Suprapubic skin (tissue), 4 donors: ENCODE results near the gene MRRF. TPM values are rescaled to one million over a fixed set of nuclear protein-coding genes. Genes with fewer than 3 reads are reported as not detected.
"Not testable (repeated sequence)": the region's sequence is repeated elsewhere in the genome, so short reads cannot be mapped to it uniquely, and the experiment has no call there.

Source experiments
- DNase-seq, 2 donors: peaks; one replicate each; pipeline ENCODE4 v3.0.0-alpha.2; 2019; ENCODE audit warnings: low spot score in 2 of 2
- H3K27ac ChIP-seq: fragments of 200-600 bp; sonication (generic); one replicate; pipeline ENCODE4 v1.5.1; 2019
- H3K27me3 ChIP-seq: fragments of 200-600 bp; sonication (generic); one replicate; pipeline ENCODE4 v1.5.1; 2019
- H3K36me3 ChIP-seq: fragments of 200-600 bp; sonication (generic); one replicate; pipeline ENCODE4 v1.5.1; 2019
- H3K4me1 ChIP-seq: fragments of 200-600 bp; sonication (generic); one replicate; pipeline ENCODE4 v1.5.1; 2019
- H3K4me3 ChIP-seq: fragments of 200-600 bp; sonication (generic); one replicate; pipeline ENCODE4 v1.5.1; 2019; ENCODE audit warnings: mild to moderate bottlenecking
- H3K9me3 ChIP-seq: fragments of 200-600 bp; sonication (generic); one replicate; pipeline ENCODE4 v1.5.1; 2019
- EP300 ChIP-seq: sonication (generic); formaldehyde crosslinking; IDR thresholded peaks from one replicate; pipeline ENCODE4 v1.6.1; 2017; ENCODE audit warnings: antibody characterized with exemption
- POLR2A ChIP-seq, 2 donors: fragments of 450-650 bp; IDR thresholded peaks; one replicate each; pipeline ENCODE4 v1.6.1; 2017; ENCODE audit warnings: antibody characterized with exemption in 2 of 2, mild to moderate bottlenecking in 2 of 2, moderate library complexity in 2 of 2
- POLR2AphosphoS5 ChIP-seq, 3 donors: sonication (generic); formaldehyde crosslinking; IDR thresholded peaks; one replicate each; pipeline ENCODE4 v1.6.1; 2017; ENCODE audit warnings: antibody characterized with exemption in 3 of 3
- WGBS: methylation state at CpG from one replicate; pipeline ENCODE4 v1.1.5; 2018; 5-methylcytosine and 5-hydroxymethylcytosine counted together
- total RNA-seq, 4 donors: library from RNA; depleted of rRNA; stranded (reverse); fragments of >200 nt; gene quantifications; one replicate each; pipeline ENCODE4 v1.1.0, GENCODE V29; 2016
- TF ChIP-seq, protein P1 (sequence below), 2 donors: fragments of 200-600 bp in 1 of 2; fragments of 450-650 bp in 1 of 2; sonication (generic) in 1 of 2; IDR thresholded peaks; one replicate each; pipeline ENCODE4 v1.5.1; 2016 to 2019; ENCODE audit warnings: antibody characterized with exemption in 2 of 2, mild to moderate bottlenecking in 1 of 2, moderate library complexity in 1 of 2

The MRRF gene
- total RNA-seq, 4 donors from 2014 or later = 41.3 to 75.2 (median 44.2) TPM

GRCh38 chr9:122322553-122322952 lies 57.9 kb downstream of the MRRF start:
- no peak for TF ChIP-seq POLR2A (IDR thresholded peaks at IDR 0.05)
- WGBS = 79% methylated on average over 2 of the region's 2 CpGs

GRCh38 chr9:122324665-122325064 lies 60.0 kb downstream of the MRRF start:
- not testable (repeated sequence) for H3K9me3 ChIP-seq, DNase-seq, H3K27me3 ChIP-seq, H3K4me1 ChIP-seq, H3K4me3 ChIP-seq, H3K27ac ChIP-seq
- 80% methylated on average over 1 of the region's 1 CpG for WGBS
- peaks cover 54% of the 10 kb centered on the region for H3K36me3 ChIP-seq

More at GRCh38 chr9:122322553-122322952, 57.9 kb downstream of the MRRF start:
- Histone ChIP-seq H3K27ac (no peak overlapping the region), H3K36me3 (peaks cover 49% of the 10 kb centered on the region), H3K27me3 (no peaks in the 10 kb centered on the region), H3K9me3 (no peaks in the 10 kb centered on the region), H3K4me3 (no peak overlapping the region), H3K4me1 (no peaks in the 10 kb centered on the region)
- no peak for DNase-seq

DNA sequence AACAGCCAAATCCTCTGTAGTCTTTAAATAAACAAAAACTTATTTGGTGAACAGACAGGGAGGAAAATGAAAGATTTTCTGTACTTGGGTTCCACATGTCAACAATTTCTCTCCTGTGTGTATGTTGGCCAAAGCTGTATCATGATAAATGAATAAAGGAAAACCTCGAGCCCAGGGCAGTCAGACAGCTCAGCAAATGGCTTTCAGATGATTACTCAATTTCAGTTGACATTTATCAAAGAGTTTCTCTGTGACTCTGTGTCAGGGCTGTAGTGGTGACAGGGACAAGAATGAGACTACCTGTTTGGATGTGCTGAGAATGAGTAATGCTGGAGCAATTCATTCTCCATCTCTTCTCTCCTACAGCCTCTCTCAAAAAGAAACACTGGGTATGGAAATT lies 60.4 kb downstream of the MRRF start:
- no peaks in the 10 kb centered on the region for H3K9me3 ChIP-seq
- DNase-seq = no peak
- H3K4me3 ChIP-seq = no peak overlapping the region
- H3K4me1 ChIP-seq = no peaks in the 10 kb centered on the region
- H3K36me3 ChIP-seq = peaks cover 56% of the 10 kb centered on the region
- no peak overlapping the region for H3K27ac ChIP-seq
- TF ChIP-seq EP300 (no peak), POLR2AphosphoS5 (IDR thresholded peaks at IDR 0.05) (no peak), POLR2A (IDR thresholded peaks at IDR 0.05) (no peak)
- TF ChIP-seq, protein P1, sequence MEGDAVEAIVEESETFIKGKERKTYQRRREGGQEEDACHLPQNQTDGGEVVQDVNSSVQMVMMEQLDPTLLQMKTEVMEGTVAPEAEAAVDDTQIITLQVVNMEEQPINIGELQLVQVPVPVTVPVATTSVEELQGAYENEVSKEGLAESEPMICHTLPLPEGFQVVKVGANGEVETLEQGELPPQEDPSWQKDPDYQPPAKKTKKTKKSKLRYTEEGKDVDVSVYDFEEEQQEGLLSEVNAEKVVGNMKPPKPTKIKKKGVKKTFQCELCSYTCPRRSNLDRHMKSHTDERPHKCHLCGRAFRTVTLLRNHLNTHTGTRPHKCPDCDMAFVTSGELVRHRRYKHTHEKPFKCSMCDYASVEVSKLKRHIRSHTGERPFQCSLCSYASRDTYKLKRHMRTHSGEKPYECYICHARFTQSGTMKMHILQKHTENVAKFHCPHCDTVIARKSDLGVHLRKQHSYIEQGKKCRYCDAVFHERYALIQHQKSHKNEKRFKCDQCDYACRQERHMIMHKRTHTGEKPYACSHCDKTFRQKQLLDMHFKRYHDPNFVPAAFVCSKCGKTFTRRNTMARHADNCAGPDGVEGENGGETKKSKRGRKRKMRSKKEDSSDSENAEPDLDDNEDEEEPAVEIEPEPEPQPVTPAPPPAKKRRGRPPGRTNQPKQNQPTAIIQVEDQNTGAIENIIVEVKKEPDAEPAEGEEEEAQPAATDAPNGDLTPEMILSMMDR (IDR thresholded peaks at IDR 0.05) = no peak
- no peaks in the 10 kb centered on the region for H3K27me3 ChIP-seq
- WGBS = 35% methylated on average over 1 of the region's 1 CpG

DNA sequence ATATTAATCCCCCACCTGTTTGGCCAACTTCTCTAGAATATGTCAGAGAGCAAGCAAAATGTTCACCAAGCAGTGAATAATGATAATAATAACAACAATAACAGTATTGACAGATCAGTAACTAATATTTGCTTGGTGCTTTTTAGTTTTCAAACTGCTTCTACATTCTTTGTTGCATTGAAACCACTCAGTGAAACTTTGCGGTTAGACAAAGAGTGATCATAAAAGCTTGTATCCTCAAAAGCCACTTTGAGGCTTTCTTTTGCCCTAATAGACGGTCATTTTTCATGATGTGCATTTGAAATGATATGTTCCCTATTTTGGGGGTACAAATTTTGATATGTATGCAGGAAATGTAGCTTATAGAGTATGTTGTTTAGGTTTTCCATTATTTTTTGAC lies 62.5 kb downstream of the MRRF start:
- Histone ChIP-seq H3K36me3 (peaks cover 46% of the 10 kb centered on the region), H3K4me1 (no peaks in the 10 kb centered on the region), H3K27ac (no peak overlapping the region), H3K27me3 (no peaks in the 10 kb centered on the region), H3K9me3 (no peaks in the 10 kb centered on the region), H3K4me3 (no peak overlapping the region)
- no peak for TF ChIP-seq POLR2AphosphoS5 (IDR thresholded peaks at IDR 0.05)
- no peak for TF ChIP-seq EP300
- DNase-seq = no peak
- 94% methylated on average over 2 of the region's 2 CpGs for WGBS

GRCh38 chr9:122329597-122329996 lies 64.9 kb downstream of the MRRF start:
- H3K9me3 ChIP-seq = no peaks in the 10 kb centered on the region
- no peak overlapping the region for H3K27ac ChIP-seq
- DNase-seq = no peak
- no peaks in the 10 kb centered on the region for H3K4me1 ChIP-seq
- WGBS = 87% methylated on average over 3 of the region's 3 CpGs
- no peaks in the 10 kb centered on the region for H3K27me3 ChIP-seq
- TF ChIP-seq, protein P1 (IDR thresholded peaks at IDR 0.05) = no peak
- TF ChIP-seq POLR2A (IDR thresholded peaks at IDR 0.05) = no peak
- TF ChIP-seq EP300 = no peak
- TF ChIP-seq POLR2AphosphoS5 (IDR thresholded peaks at IDR 0.05) = no peak
- peaks cover 22% of the 10 kb centered on the region for H3K36me3 ChIP-seq
- no peak overlapping the region for H3K4me3 ChIP-seq

DNA sequence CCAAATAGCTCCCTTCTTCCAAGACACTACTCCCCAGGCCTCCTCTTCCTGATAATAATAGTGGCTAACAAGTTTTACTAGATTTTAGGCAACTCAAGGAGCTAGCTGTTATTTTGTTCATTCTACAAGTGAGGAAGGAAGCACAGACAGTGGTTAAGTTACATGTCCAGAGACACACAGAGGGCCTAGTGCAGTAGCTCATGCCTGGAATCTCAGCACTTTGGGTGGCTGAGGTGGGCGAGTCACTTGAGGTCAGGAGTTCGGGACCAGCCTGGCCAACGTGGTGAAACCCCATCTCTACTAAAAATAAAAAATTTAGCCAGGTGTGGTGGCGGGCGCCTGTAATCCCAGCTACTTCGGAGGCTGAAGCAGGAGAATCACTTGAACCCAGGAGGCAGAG lies 65.8 kb downstream of the MRRF start:
- not testable (repeated sequence) for H3K27ac ChIP-seq, DNase-seq, H3K9me3 ChIP-seq, H3K27me3 ChIP-seq, H3K4me3 ChIP-seq, H3K4me1 ChIP-seq
- 83% methylated on average over 6 of the region's 6 CpGs for WGBS
- H3K36me3 ChIP-seq = peaks cover 19% of the 10 kb centered on the region

DNA sequence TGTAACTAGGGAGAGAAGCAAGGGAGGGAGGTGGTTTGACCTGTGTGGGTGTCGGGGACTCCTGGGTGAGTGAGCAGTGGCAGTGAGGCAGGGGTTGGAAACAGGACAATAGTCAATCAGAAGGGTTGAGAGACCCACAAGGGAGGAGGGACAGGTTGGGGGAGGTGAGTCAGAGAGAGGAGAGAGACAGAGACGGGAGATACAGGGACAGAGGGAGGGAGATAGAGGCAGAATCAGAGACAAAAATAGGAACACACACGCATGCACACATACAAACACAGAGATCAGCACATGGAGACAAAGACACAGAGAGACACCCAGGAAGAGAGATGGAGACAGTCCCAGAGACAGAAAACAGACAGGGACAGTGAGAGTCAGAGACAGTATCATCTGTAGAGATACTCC lies 66.8 kb downstream of the MRRF start:
- Histone ChIP-seq H3K27me3 (no peaks in the 10 kb centered on the region), H3K4me1 (no peaks in the 10 kb centered on the region), H3K27ac (no peak overlapping the region), H3K4me3 (no peak overlapping the region), H3K36me3 (peaks cover 18% of the 10 kb centered on the region), H3K9me3 (no peaks in the 10 kb centered on the region)
- no peak for TF ChIP-seq POLR2AphosphoS5 (IDR thresholded peaks at IDR 0.05)
- 87% methylated on average over 3 of the region's 3 CpGs for WGBS
- DNase-seq = no peak

GRCh38 chr9:122332083-122332482 lies 67.4 kb downstream of the MRRF start:
- DNase-seq = no peak
- Histone ChIP-seq H3K4me3 (no peak overlapping the region), H3K27me3 (no peaks in the 10 kb centered on the region), H3K27ac (no peak overlapping the region), H3K9me3 (no peaks in the 10 kb centered on the region), H3K36me3 (peaks cover 15% of the 10 kb centered on the region), H3K4me1 (no peaks in the 10 kb centered on the region)
- 40% methylated on average over 6 of the region's 6 CpGs for WGBS
- no peak for TF ChIP-seq POLR2A (IDR thresholded peaks at IDR 0.05)
